SK-N-SH (cell line): ENCODE data around the gene WWOX. TPM values are rescaled to one million over a fixed set of nuclear protein-coding genes. Genes with fewer than 3 reads are reported as not detected.

Experiments used
- CTCF ChIA-PET: fragments of 300-600, 350-600 bp; formaldehyde crosslinking; extraction: SDS; loops from one replicate; lab custom pipeline; 2021; lab: Yijun Ruan, JAX
- POLR2A ChIA-PET: fragments of 350-600 bp; sonication (Branson Sonifier 250); formaldehyde crosslinking; extraction: SDS; loops from one replicate; lab custom pipeline; 2020; ENCODE audit warnings: antibody characterized with exemption, inconsistent platforms; lab: Yijun Ruan, JAX
- DNase-seq: peaks from one replicate; pipeline ENCODE4 v3.0.0; 2012
- H2AFZ ChIP-seq: fragments of 200-600 bp; sonication (generic); 2 replicates; pipeline ENCODE4 v1.8.1; 2016; ENCODE audit warnings: antibody characterized with exemption, mild to moderate bottlenecking, low read depth
- H3F3A ChIP-seq: fragments of 200-600 bp; sonication (generic); replicated peaks from 2 replicates; pipeline ENCODE3; 2016; ENCODE audit warnings: antibody characterized with exemption, mild to moderate bottlenecking; ENCODE audit not compliant: insufficient read depth
- H3K27ac ChIP-seq, 2 experiments: fragments of 200-500 bp in 1 of 2; fragments of 200-600 bp in 1 of 2; sonication (Bioruptor generic) in 1 of 2; sonication (generic), shearing (Covaris generic) in 1 of 2; 2 replicates each; pipeline versions ENCODE4 v1.5.1 to v1.6.1; 2014 to 2016; ENCODE audit warnings: low read depth in 2 of 2, inconsistent platforms in 1 of 2, low read length in 1 of 2, mild to moderate bottlenecking in 1 of 2, mixed read lengths in 1 of 2
- H3K27me3 ChIP-seq: fragments of 200-600 bp; sonication (generic), shearing (Covaris generic); 2 replicates; pipeline ENCODE4 v1.6.1; 2016; ENCODE audit warnings: mixed run types; ENCODE audit not compliant: insufficient read depth
- H3K36me3 ChIP-seq, 2 experiments: fragments of 200-500 bp in 1 of 2; fragments of 200-600 bp in 1 of 2; sonication (Bioruptor generic) in 1 of 2; sonication (generic) in 1 of 2; replicated peaks in 1 of 2; 2 replicates each; pipeline versions ENCODE3 to v1.5.1; 2014 to 2016; ENCODE audit warnings: low read length in 1 of 2, mild to moderate bottlenecking in 1 of 2; ENCODE audit not compliant: insufficient read depth in 2 of 2, control insufficient read depth in 1 of 2
- H3K4me1 ChIP-seq, 2 experiments: fragments of 200-500 bp in 1 of 2; fragments of 200-600 bp in 1 of 2; sonication (Bioruptor generic) in 1 of 2; sonication (generic), shearing (Covaris generic) in 1 of 2; 2 replicates each; pipeline versions ENCODE4 v1.5.1 to v1.6.1; 2014 to 2016; ENCODE audit warnings: low read depth in 1 of 2, low read length in 1 of 2, mixed run types in 1 of 2; ENCODE audit not compliant: insufficient read depth in 2 of 2, control insufficient read depth in 1 of 2
- H3K4me2 ChIP-seq: fragments of 200-600 bp; sonication (generic), shearing (Covaris generic); 2 replicates; pipeline ENCODE4 v1.6.1; 2017; ENCODE audit warnings: mixed run types
- H3K4me3 ChIP-seq, 2 experiments: fragments of 200-500 bp in 1 of 2; fragments of 200-600 bp in 1 of 2; sonication (Bioruptor generic) in 1 of 2; sonication (generic), shearing (Covaris generic) in 1 of 2; 2 replicates each; pipeline versions ENCODE4 v1.5.1 to v1.8.1; 2014 to 2016; ENCODE audit warnings: low read depth in 2 of 2, inconsistent platforms in 1 of 2, low read length in 1 of 2, mild to moderate bottlenecking in 1 of 2, mixed read lengths in 1 of 2, moderate library complexity in 1 of 2
- H3K79me2 ChIP-seq: fragments of 200-600 bp; sonication (generic); 2 replicates; pipeline ENCODE4 v1.8.1; 2017; ENCODE audit warnings: mild to moderate bottlenecking; ENCODE audit not compliant: insufficient read depth
- H3K9ac ChIP-seq: fragments of 200-600 bp; sonication (generic); 2 replicates; pipeline ENCODE4 v1.6.1; 2017; ENCODE audit warnings: mixed run types
- H3K9me2 ChIP-seq: fragments of 200-600 bp; sonication (generic); 2 replicates; pipeline ENCODE4 v1.6.1; 2017; ENCODE audit warnings: mixed run types
- H3K9me3 ChIP-seq: fragments of 200-600 bp; sonication (generic); 2 replicates; pipeline ENCODE4 v1.6.1; 2017; ENCODE audit warnings: mixed run types, mild to moderate bottlenecking, moderate library complexity
- H4K20me1 ChIP-seq: fragments of 200-600 bp; sonication (generic); 2 replicates; pipeline ENCODE4 v1.6.1; 2017; ENCODE audit warnings: mild to moderate bottlenecking, mixed run types; ENCODE audit not compliant: insufficient read depth
- CHD2 ChIP-seq: fragments of 150-350 bp; IDR thresholded peaks from 2 replicates; pipeline ENCODE4 v1.6.1; 2018; ENCODE audit warnings: low read length; ENCODE audit not compliant: partially characterized antibody
- CTCF ChIP-seq: fragments of 200-600 bp; sonication (generic); IDR thresholded peaks from 2 replicates; pipeline ENCODE4 v1.6.1; 2017; ENCODE audit warnings: antibody characterized with exemption, mild to moderate bottlenecking, moderate library complexity
- FOXM1 ChIP-seq: IDR thresholded peaks from 2 replicates; pipeline ENCODE4 v1.4.0; 2012; ENCODE audit warnings: low read depth, mild to moderate bottlenecking
- MEF2A ChIP-seq: IDR thresholded peaks from 2 replicates; pipeline ENCODE4 v1.4.0; 2012; ENCODE audit warnings: low read depth, borderline replicate concordance
- MXI1 ChIP-seq: IDR thresholded peaks from 2 replicates; pipeline ENCODE4 v1.6.1; 2012; ENCODE audit warnings: mild to moderate bottlenecking, low read depth, low read length, improper control_type of control experiment
- NFIC ChIP-seq: IDR thresholded peaks from 2 replicates; pipeline ENCODE4 v1.4.0; 2012; ENCODE audit warnings: borderline replicate concordance
- NRF1 ChIP-seq: IDR thresholded peaks from 2 replicates; pipeline ENCODE4 v1.6.1; 2012; ENCODE audit warnings: low read depth, mild to moderate bottlenecking, low read length
- RCOR1 ChIP-seq: fragments of 150-350 bp; IDR thresholded peaks from 2 replicates; pipeline ENCODE4 v1.6.1; 2017; ENCODE audit warnings: antibody characterized with exemption, low read length
- REST ChIP-seq: IDR thresholded peaks from 2 replicates; pipeline ENCODE4 v1.6.1; 2012; ENCODE audit warnings: mild to moderate bottlenecking, low read depth, low read length, moderate library complexity
- RXRA ChIP-seq: IDR thresholded peaks from 2 replicates; pipeline ENCODE4 v1.4.0; 2012; ENCODE audit warnings: low read depth, mild to moderate bottlenecking, borderline replicate concordance
- TAF1 ChIP-seq: IDR thresholded peaks from 2 replicates; pipeline ENCODE4 v1.6.1; 2012; ENCODE audit warnings: low read depth, mild to moderate bottlenecking, low read length, moderate library complexity, borderline replicate concordance
- USF1 ChIP-seq: IDR thresholded peaks from 2 replicates; pipeline ENCODE4 v1.4.0; 2012; ENCODE audit warnings: low read depth, borderline replicate concordance
- WGBS: methylation state at CpG from one replicate; pipeline ENCODE4 v1.1.6; 2017; ENCODE audit warnings: low lambda C conversion rate; 5-methylcytosine and 5-hydroxymethylcytosine counted together
- polyA plus RNA-seq, 3 experiments: library from polyadenylated mRNA; depleted of rRNA; stranded (reverse); fragments of >200 nt; gene quantifications; 2 replicates each; pipeline ENCODE4 v1.2.3, GENCODE V29; 2012
- TF ChIP-seq, protein P1 (sequence below): IDR thresholded peaks from 2 replicates; pipeline ENCODE4; 2012

Gene WWOX
- polyA plus RNA-seq, 1 of the 3 experiments (the other 2 are of a cell fraction), result 10.8 TPM

DNA sequence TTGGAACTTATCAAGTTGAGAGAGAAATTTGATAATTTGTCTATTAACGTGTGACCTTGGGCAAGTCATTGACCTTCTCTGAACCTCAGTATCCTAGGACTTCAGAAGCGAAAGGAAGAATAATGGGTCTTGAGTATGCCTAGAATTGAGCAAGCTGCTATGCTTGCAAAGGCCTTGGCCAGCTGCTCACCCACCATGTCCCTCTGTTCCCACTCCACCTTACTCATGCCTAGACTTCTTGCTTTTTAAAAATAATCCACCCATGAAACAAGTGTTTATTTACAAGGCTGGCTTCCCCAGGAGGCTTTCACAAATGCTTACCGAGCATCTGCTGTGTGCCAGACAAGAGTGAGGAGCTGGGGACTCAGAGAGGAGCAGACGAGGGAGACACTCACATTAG lies 910.4 kb downstream of the WWOX start (continued):
- TF ChIP-seq CTCF, result no peak
- TF ChIP-seq, protein P1, sequence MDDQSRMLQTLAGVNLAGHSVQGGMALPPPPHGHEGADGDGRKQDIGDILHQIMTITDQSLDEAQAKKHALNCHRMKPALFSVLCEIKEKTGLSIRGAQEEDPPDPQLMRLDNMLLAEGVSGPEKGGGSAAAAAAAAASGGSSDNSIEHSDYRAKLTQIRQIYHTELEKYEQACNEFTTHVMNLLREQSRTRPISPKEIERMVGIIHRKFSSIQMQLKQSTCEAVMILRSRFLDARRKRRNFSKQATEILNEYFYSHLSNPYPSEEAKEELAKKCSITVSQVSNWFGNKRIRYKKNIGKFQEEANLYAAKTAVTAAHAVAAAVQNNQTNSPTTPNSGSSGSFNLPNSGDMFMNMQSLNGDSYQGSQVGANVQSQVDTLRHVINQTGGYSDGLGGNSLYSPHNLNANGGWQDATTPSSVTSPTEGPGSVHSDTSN, result no peak
- TF ChIP-seq MEF2A, result no peak

- Histone ChIP-seq H3K27ac (no peak overlapping the region), H3K4me3 (no peak overlapping the region), H3F3A (no peaks in the 10 kb centered on the region), H2AFZ (no peak overlapping the region), H3K27me3 (no peaks in the 10 kb centered on the region), H4K20me1 (no peaks in the 10 kb centered on the region), H3K4me1 (no peaks in the 10 kb centered on the region; a peak in 1 of 4 replicates), H3K9me2 (no peaks in the 10 kb centered on the region), H3K36me3 (no peaks in the 10 kb centered on the region), H3K79me2 (no peaks in the 10 kb centered on the region), H3K9ac (no peak overlapping the region), H3K9me3 (no peaks in the 10 kb centered on the region), H3K4me2 (no peak overlapping the region)
- TF ChIP-seq RCOR1 (no peak), FOXM1 (no peak), NFIC (no peak), RXRA (no peak), MXI1 (no peak), CHD2 (no peak), TAF1 (no peak), REST (no peak), NRF1 (no peak), USF1 (no peak)
- ChIA-PET CTCF (no interaction called here), POLR2A (no interaction called here)
- WGBS, result 40% methylated on average over 3 of the region's 3 CpGs
- DNase-seq, result no peak
These were observed 911.8 kb downstream of the WWOX start for GRCh38 chr16:79011282-79011681.
